Measurements from ENCODE around the gene ENG.

Gene ENG

GRCh38 chr9:127876026-127876763 is 21.7 kb upstream of the ENG start:
- no peak for DNase-seq
- H3K36me3 ChIP-seq (replicated peaks) = peaks cover 9% of the 10 kb centered on the region
- H3K27me3 ChIP-seq (replicated peaks) = no peaks in the 10 kb centered on the region
- TF ChIP-seq CTCF (IDR thresholded peaks at IDR 0.05; ENCODE audit: low read depth, low read length, missing control alignments) = no peak
- in situ Hi-C loops (cut with HindIII; ENCODE audit: low pct_ligation_motif_present, low sequenced_read_pairs) = no loop called here
- no peak overlapping the region for H3K27ac ChIP-seq
- H3K4me3 ChIP-seq (ENCODE audit: low read depth, low read length) = no peak overlapping the region

- no peaks in the 10 kb centered on the region for H3K27me3 ChIP-seq (replicated peaks)
- H3K27ac ChIP-seq = no peak overlapping the region
- in situ Hi-C loops (cut with HindIII; ENCODE audit: low pct_ligation_motif_present, low sequenced_read_pairs) = no loop called here
- DNase-seq = peak; percentile 30
- H3K4me3 ChIP-seq (ENCODE audit: low read depth, low read length) = no peak overlapping the region
- TF ChIP-seq CTCF (IDR thresholded peaks at IDR 0.05; ENCODE audit: low read depth, low read length, missing control alignments) = no peak
- peaks cover 12% of the 10 kb centered on the region for H3K36me3 ChIP-seq (replicated peaks)
Measured at GRCh38 chr9:127875306-127875966, 21.0 kb upstream of the ENG start.

GRCh38 chr9:127874301-127875221 is 20.1 kb upstream of the ENG start:
- in situ Hi-C loops (cut with HindIII; ENCODE audit: low pct_ligation_motif_present, low sequenced_read_pairs) = loop anchor here (25.0 kb wide), 1 partner anchor 112 kb away; no protein-coding TSS in a partner anchor
- Histone ChIP-seq H3K4me3 (ENCODE audit: low read depth, low read length) (no peak overlapping the region), H3K27me3 (replicated peaks) (no peaks in the 10 kb centered on the region), H3K36me3 (replicated peaks) (peaks cover 14% of the 10 kb centered on the region), H3K27ac (no peak overlapping the region)
- DNase-seq = no peak
- TF ChIP-seq CTCF (IDR thresholded peaks at IDR 0.05; ENCODE audit: low read depth, low read length, missing control alignments) = no peak

GRCh38 chr9:127873886-127874285 is 19.4 kb upstream of the ENG start:
- in situ Hi-C loops (cut with HindIII; ENCODE audit: low pct_ligation_motif_present, low sequenced_read_pairs) = loop anchor here (25.0 kb wide), 1 partner anchor 112 kb away; no protein-coding TSS in a partner anchor
- no peak for TF ChIP-seq CTCF (IDR thresholded peaks at IDR 0.05; ENCODE audit: low read depth, low read length, missing control alignments)
- H3K36me3 ChIP-seq (replicated peaks) = peaks cover 14% of the 10 kb centered on the region
- no peak for DNase-seq
- H3K4me3 ChIP-seq (ENCODE audit: low read depth, low read length) = no peak overlapping the region
- no peaks in the 10 kb centered on the region for H3K27me3 ChIP-seq (replicated peaks)
- H3K27ac ChIP-seq = no peak overlapping the region

- no peak overlapping the region for H3K4me3 ChIP-seq (ENCODE audit: low read depth, low read length)
- no peak for DNase-seq
- peaks cover 14% of the 10 kb centered on the region for H3K36me3 ChIP-seq (replicated peaks)
- in situ Hi-C loops (cut with HindIII; ENCODE audit: low pct_ligation_motif_present, low sequenced_read_pairs) = loop anchor here (25.0 kb wide), 1 partner anchor 111 kb away; no protein-coding TSS in a partner anchor
- no peaks in the 10 kb centered on the region for H3K27me3 ChIP-seq (replicated peaks)
- TF ChIP-seq CTCF (IDR thresholded peaks at IDR 0.05; ENCODE audit: low read depth, low read length, missing control alignments) = no peak
- H3K27ac ChIP-seq = no peak overlapping the region
Measured at GRCh38 chr9:127873223-127873691, 18.8 kb upstream of the ENG start.

All from brain microvascular endothelial cell (primary cell).